Measurements from ENCODE around the gene CDKN2C.
"Not testable (repeated sequence)": the region's sequence is repeated elsewhere in the genome, so short reads cannot be mapped to it uniquely, and the experiment has no call there.

CDKN2C gene

DNA sequence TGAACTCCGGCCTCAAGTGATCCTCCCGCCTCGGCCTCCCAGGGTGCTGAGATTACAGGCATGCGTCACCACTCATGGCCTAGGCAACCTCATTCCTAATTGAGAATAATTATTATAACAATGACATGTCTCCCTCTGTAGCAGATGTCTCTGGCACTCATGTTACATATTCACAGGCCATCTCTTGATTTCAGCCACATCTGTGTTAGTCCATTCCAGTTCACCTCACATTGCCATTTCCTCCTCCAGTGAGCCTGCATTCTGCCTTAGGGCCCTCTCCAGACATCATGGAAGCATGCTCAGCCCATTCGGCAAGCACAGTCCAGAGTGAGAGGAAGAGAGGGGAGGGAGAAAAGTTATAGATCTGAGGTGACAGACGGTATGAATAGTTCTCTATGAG lies 32.5 kb downstream of the CDKN2C start:
- no peaks in the 10 kb centered on the region for H3K4me1 ChIP-seq (ENCODE audit: control insufficient read depth, insufficient read depth, low read length)
- no peak overlapping the region for H3K9ac ChIP-seq (ENCODE audit: low read depth, low read length)
- no peak overlapping the region for H3K4me2 ChIP-seq (ENCODE audit: low read length)
- no peak overlapping the region for H3K4me3 ChIP-seq (ENCODE audit: low read length)
- no peaks in the 10 kb centered on the region for H3K9me3 ChIP-seq (replicated peaks; ENCODE audit: low read length)
- no peaks in the 10 kb centered on the region for H3K36me3 ChIP-seq (ENCODE audit: insufficient read depth, low read length)
- H3K27me3 ChIP-seq (ENCODE audit: control insufficient read depth, insufficient read depth, low read length), result no peaks in the 10 kb centered on the region

DNA sequence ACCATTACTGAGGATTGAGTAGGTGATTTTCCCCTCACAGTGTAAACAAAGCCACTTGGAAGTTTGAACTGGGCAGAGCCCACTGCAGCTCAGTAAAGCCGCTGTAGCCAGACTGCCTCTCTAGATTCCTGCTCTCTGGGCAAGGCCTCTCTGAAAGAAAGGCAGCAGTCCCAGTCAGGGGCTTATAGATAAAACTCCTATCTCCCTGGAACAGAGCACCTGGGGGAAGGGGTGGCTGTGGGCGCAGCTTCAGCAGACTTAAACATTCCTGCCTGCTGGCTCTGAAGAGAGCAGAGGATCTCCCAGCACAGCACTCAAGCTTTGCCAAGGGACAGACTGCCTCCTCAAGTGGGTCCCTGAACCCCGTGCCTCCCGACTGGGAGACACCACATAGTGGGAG lies 35.5 kb downstream of the CDKN2C start:
- H3K36me3 ChIP-seq (ENCODE audit: insufficient read depth, low read length); H3K4me3 ChIP-seq (ENCODE audit: low read length); H3K4me2 ChIP-seq (ENCODE audit: low read length); H3K9me3 ChIP-seq (replicated peaks; ENCODE audit: low read length); H3K9ac ChIP-seq (ENCODE audit: low read depth, low read length); H3K4me1 ChIP-seq (ENCODE audit: control insufficient read depth, insufficient read depth, low read length); H3K27me3 ChIP-seq (ENCODE audit: control insufficient read depth, insufficient read depth, low read length): not testable (repeated sequence)

DNA sequence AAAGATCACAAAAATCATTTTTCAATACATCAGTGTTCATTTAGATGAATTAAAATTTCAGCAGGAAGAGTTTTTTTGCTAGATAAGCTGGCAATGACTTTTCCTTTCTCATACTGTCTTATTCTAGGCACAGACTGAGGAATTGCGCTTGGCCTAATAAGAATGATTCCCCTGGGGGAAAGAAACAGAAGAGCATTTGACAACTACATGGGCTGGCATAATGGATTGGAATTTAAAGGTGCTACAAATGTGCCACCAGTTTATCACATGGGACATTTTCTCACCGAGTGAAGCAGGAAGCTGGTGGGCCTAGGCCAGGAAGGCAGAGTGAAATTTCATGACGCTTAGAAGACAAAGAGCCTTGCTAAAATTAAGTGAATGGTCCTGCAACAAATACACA lies 39.3 kb downstream of the CDKN2C start:
- H3K27me3 ChIP-seq (ENCODE audit: control insufficient read depth, insufficient read depth, low read length), result no peaks in the 10 kb centered on the region

DNA sequence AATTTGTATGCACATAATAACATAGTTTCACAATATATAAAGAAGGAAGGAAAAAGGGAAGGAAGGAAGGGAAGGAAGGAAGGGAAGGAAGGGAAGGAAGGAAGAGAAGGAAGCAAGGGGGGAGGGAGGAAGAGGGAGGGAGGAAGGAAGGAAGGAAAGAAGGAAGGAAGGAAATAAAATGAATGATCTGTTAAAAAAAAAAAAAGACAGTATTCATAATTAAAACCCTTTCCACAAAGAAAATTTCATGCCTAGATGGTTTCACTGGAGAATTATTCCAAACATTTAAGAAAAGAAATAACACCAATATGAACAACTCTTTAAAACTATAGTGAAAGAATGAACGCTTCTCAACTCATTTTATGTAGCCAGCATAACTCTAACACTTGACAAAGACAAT lies 44.8 kb downstream of the CDKN2C start:
- Histone ChIP-seq H3K4me3 (ENCODE audit: low read length) (no peak overlapping the region), H3K36me3 (ENCODE audit: insufficient read depth, low read length) (no peaks in the 10 kb centered on the region), H3K9ac (ENCODE audit: low read depth, low read length) (no peak overlapping the region), H3K4me2 (ENCODE audit: low read length) (no peak overlapping the region), H3K27me3 (ENCODE audit: control insufficient read depth, insufficient read depth, low read length) (no peaks in the 10 kb centered on the region), H3K4me1 (ENCODE audit: control insufficient read depth, insufficient read depth, low read length) (no peaks in the 10 kb centered on the region), H3K9me3 (replicated peaks; ENCODE audit: low read length) (no peaks in the 10 kb centered on the region)

More for the DNA sequence above, 39.3 kb downstream of the CDKN2C start:
- Histone ChIP-seq H3K4me1 (ENCODE audit: control insufficient read depth, insufficient read depth, low read length) (no peaks in the 10 kb centered on the region), H3K4me3 (ENCODE audit: low read length) (no peak overlapping the region), H3K36me3 (ENCODE audit: insufficient read depth, low read length) (no peaks in the 10 kb centered on the region), H3K4me2 (ENCODE audit: low read length) (no peak overlapping the region), H3K9ac (ENCODE audit: low read depth, low read length) (no peak overlapping the region), H3K9me3 (replicated peaks; ENCODE audit: low read length) (no peaks in the 10 kb centered on the region)

DNA sequence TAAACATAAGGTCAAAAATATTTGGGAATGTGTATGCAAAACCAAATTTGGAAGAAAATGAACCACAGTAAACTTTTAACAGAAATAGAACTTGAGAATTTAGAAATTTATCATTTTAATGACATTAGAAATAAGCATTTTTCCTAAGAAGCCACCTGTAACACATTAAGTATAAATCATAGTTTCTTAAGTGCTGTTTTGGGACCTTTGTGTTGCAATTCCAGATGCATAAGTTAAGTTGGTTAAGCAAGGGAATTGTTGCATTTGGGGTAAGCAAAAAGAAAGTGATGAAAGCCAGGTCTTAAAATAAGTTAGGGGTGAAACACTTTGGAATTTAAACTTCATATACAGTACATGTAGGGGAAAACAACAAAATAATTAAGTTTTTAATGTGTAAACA lies 49.8 kb downstream of the CDKN2C start:
- no peaks in the 10 kb centered on the region for H3K4me1 ChIP-seq (ENCODE audit: control insufficient read depth, insufficient read depth, low read length)
- no peak overlapping the region for H3K4me3 ChIP-seq (ENCODE audit: low read length)
- H3K9me3 ChIP-seq (replicated peaks; ENCODE audit: low read length), result no peaks in the 10 kb centered on the region
- no peak overlapping the region for H3K4me2 ChIP-seq (ENCODE audit: low read length)
- no peaks in the 10 kb centered on the region for H3K27me3 ChIP-seq (ENCODE audit: control insufficient read depth, insufficient read depth, low read length)
- no peak overlapping the region for H3K9ac ChIP-seq (ENCODE audit: low read depth, low read length)
- no peaks in the 10 kb centered on the region for H3K36me3 ChIP-seq (ENCODE audit: insufficient read depth, low read length)

All from skeletal muscle satellite cell (primary cell).